HUDEP-2 (cell line): ENCODE measurements around the gene CFAP69.
"Not testable (repeated sequence)": the region's sequence is repeated elsewhere in the genome, so short reads cannot be mapped to it uniquely, and the experiment has no call there.

Experiments used
- DNase-seq, 76 experiments: peaks; one replicate each; lab custom pipeline; 2025; ENCODE audit not compliant: unreplicated experiment in 76 of 76; lab: John Stamatoyannopoulos, UW

Gene CFAP69

DNA sequence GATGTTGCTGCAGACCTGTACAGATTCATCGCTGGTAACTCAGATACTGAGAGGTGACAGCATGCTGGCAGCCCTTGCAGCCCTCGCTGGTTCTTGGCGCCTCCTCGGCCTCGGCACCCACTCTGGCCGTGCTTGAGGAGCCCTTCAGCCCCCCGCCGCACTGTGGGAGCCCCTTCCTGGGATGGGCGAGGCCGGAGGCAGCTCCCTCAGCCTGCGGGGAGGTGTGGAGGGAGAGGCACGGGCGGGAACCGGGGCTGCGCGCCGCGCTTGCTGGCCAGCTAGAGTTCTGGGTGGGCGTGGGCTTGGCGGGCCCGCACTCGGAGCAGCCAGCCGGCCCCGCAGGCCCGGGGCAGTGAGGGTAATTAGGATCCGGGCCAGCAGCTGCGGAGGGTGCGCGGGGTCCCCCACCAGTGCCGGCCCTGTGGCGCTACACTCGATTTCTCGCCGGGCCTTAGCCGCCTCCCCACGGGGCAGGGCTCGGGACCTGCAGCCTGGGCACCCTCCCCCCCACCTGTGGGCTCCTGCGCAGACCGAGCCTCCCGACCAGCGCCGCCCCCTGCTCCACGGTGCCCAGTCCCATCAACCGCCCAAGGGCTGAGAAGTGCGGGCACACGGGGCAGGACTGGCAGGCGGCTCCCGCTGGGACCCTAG lies 89.3 kb downstream of the CFAP69 start:
- DNase-seq: no peak

GRCh38 chr7:90334926-90335325 lies 90.0 kb downstream of the CFAP69 start:
- not testable (repeated sequence) for DNase-seq

GRCh38 chr7:90337106-90337505 lies 92.1 kb downstream of the CFAP69 start:
- DNase-seq: no peak

- no peak for DNase-seq
These were observed 100.0 kb downstream of the CFAP69 start for GRCh38 chr7:90345016-90345415.

DNA sequence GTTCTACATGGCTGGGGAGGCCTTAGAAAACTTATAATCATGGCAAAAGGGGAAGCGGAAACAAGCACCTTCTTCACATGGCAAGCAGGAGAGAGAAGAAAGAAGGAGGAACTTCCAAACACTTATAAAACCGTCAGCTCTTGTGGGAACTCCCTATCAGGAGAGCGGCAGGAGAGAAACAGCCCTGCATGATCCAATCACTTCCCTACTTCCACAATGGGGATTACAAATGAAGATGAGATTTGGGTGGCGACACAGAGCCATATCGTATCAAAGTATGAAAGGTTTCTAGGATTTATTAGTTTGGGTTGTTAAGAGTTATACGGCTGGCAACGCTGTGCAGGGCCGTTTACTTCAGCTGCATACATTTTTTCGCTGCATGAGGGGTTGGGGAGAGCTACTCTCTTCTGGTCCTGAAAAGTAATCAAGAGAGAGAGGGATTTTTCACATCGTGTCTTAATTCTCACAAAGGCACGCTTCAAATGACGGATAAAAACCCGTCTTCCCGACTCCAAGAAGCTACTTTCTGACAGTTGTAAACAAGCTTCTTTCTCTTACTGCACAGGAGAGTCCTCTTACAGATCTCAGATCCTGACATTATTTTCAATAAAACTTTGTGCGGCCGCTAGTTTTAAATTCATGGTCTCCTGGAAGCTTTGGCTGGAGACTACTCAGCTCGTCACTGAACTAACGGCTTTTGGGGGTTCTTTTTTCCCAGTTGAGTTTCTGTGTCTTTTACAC lies 100.8 kb downstream of the CFAP69 start:
- peak in 1 of 76 experiments; percentile 36 for DNase-seq

DNA sequence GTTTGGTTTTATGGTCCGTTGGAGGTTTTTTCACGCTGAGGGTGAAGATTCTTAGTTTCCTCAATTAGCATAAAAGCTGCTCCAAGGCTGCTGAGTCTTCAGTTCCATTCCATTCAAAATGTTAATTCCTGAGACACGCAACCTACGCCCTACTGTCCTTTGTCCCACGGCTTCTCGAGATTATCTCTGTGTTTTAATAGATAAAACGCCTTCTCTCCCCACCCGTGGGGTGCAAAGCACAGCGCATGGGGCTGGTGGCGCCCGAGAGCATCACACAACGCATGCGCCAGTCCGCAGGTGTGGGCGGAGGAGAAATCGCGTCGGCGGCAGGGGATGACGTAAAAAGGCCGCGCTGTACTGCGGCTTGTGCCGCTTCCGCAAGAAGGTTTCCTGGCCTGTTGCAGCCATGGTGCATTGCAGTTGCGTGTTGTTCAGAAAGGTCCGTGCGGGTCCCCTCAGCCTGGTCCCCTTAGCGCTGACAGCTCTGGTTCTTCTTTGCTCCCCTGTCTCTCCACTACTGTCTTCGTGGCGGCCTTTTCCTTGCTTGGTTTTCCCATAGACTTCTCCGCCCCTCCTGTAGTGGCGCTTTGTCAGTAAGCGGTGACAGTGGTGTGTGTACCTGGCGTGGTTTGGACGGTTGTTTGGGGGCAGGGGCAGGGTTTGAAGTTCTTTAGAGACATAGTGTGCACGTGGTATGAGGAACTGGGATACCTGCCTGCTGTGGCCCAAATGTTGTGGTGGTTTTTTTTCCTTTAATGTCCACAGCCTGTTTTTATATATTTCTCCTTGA lies 101.6 kb downstream of the CFAP69 start, which contains the start of gene GTPBP10:
Gene GTPBP10, plus strand, starts transcription at position 381 of the 790 bp plus-strand sequence. Its CDS starts 26 bp downstream, at position 407.
- DNase-seq: peak; percentile 40 to 93 (median 83)

DNA sequence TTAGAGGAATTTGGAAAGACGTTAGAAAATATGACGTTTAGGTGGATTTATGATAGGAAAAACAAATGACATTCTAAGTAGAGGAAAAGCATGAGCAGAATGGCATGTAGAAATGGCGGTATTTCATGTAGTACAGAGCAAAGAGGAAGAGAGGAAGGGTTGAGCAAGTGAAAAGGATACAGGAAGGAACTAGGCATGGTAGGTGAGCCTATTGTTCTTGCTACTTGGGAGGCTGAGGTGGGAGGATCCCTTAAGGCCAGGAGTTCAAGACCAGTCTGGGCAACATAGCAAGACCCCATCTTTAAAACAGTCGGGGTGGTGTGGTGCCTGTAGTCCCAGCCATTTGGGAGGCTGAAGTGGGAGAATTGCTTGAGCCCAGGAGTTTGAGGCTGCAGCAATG lies 102.8 kb downstream of the CFAP69 start:
- no peak for DNase-seq

- no peak for DNase-seq
These were observed 104.3 kb downstream of the CFAP69 start for GRCh38 chr7:90349305-90349704.

- not testable (repeated sequence) for DNase-seq
These were observed 105.1 kb downstream of the CFAP69 start for GRCh38 chr7:90350032-90350431.

- no peak for DNase-seq
These were observed 107.0 kb downstream of the CFAP69 start for GRCh38 chr7:90351987-90352386.
